ENCODE data around the gene CFD.
A peak's percentile ranks its signal among the peaks of the same experiment; 100 is the strongest.
"Not testable (repeated sequence)": the region's sequence is repeated elsewhere in the genome, so short reads cannot be mapped to it uniquely, and the experiment has no call there.

CFD gene

DNA sequence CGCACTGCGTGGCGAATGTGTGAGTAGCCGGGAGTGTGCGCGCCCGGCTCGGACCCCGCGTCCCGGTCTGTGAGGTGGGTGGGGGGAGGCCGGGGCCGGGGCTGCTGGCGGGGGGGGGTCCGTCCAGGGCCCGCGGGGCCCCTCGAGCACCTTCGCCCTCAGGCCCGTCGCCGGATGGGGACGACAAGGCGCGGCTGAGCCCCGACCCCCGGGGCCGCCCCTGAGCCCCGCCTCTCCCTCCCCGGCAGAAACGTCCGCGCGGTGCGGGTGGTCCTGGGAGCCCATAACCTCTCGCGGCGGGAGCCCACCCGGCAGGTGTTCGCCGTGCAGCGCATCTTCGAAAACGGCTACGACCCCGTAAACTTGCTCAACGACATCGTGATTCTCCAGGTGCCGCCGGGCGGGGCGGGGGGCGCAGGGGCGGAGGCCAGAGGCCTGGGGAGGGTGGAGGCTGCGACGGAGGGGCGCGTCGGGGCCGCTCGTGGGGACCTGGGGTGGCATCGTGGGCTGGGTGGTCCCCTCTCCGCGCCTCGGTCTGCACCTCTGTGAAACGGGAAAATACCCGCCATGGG lies 6.4 kb upstream of the CFD start:
- DNase-seq = no peak

DNA sequence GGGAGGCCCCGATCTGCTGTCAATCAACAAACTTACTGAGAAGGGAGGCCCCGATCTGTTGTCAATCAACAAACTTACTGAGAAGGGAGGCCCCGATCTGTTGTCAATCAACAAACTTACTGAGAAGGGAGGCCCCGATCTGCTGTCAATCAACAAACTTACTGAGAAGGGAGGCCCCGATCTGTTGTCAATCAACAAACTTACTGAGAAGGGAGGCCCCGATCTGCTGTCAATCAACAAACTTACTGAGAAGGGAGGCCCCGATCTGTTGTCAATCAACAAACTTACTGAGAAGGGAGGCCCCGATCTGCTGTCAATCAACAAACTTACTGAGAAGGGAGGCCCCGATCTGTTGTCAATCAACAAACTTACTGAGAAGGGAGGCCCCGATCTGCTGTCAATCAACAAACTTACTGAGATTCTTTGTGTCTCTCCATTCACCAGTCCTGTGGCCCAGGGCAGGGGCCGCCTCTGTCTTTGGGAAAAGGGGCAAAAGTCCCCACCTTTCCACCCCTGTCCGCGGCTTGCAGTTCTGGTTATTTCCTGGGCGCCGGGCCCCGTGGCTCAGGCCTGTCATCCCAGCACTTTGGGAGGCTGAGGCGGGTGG lies 5.7 kb upstream of the CFD start:
- not testable (repeated sequence) for DNase-seq

DNA sequence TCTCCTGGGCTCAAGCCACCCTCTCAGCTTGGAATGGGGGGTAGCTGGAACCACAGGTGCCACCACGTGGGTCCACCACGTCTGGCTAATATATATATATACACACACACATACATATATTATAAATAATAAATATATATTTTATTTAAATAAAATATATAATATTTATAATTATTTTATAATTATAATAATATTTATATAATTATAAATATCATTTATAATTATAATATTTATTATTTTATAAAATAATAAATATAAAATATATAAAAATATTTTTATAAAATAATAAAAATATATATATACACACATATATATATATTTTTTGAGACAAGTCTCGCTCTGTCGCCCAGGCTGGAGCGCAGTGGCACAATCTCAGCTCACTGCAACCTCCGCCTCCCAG lies 4.9 kb upstream of the CFD start:
- no peak for DNase-seq

DNA sequence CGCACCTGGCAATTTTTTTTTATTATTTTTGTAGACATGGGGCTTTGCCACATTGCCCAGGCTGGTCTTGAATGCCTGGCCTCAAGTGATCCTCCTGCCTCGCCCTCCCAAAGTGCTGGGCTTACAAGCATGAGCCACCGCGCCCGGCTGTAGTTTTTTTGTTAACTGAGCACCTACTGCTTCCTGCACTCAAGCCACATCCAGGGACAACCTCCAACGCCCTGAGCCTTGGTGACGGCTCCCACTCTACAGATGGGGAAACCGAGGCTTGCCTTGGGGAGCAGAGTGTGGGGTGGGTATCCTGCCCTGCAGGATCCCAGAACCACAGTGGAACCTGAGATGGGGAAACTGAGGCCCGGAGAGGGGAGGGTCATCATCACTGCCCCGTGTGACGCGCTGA lies 4.3 kb upstream of the CFD start:
- no peak for DNase-seq

DNA sequence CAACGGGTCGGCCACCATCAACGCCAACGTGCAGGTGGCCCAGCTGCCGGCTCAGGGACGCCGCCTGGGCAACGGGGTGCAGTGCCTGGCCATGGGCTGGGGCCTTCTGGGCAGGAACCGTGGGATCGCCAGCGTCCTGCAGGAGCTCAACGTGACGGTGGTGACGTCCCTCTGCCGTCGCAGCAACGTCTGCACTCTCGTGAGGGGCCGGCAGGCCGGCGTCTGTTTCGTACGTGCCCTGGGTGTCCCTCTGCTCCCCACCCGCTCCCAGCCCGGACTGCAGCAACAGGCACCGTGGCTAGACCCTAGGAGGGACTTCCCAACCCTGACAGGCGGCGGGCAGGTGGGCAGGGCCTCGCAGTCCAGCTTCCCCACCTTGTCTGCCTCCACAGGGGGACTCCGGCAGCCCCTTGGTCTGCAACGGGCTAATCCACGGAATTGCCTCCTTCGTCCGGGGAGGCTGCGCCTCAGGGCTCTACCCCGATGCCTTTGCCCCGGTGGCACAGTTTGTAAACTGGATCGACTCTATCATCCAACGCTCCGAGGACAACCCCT lies 3.8 kb upstream of the CFD start:
- DNase-seq = no peak

DNA sequence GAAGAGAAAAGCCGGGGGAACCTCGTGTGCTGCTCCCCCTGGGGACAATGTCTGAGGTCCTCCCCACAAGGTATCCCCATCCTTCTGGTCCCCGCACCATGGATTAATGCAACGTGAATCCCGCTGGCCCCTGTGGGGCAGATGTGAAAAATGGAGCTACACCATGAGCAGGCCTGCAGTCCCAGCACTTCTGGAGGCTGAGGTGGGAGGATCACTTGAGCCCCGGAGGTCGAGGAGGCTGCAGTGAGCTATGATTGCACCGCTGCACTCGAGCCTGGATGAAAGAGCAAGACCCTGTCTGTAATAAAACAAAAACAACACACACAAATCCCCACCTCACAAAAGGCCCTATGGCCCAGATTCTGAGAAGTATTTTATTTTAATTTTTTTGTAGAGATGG lies 1.2 kb upstream of the CFD start:
- DNase-seq = no peak

DNA sequence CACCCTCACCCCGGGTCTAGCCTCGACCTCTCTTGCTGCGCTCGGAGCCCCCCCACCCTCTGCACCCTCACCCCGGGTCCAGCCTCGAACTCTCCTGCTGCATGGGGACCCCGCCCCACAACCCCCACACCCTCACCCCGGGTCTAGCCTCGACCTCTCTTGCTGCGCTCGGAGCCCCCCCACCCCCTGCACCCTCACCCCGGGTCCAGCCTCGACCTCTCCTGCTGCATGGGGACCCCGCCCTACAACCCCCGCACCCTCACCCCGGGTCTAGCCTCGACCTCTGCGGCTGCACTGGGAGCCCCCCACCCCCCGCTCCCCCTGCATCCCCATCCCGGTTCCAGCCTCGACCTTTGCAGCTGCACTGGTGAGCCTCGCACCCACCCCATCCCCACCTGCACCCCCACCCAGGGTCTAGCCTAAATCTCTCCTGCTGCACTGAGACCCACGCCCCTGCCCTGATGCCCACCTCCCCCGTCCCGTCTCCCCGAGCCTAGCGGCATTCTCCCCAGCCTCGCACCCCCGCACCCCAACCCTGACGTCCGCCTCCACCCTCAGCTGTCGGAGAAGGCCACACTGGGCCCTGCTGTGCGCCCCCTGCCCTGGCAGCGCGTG lies 1.8 kb downstream of the CFD start:
- no peak for DNase-seq

DNA sequence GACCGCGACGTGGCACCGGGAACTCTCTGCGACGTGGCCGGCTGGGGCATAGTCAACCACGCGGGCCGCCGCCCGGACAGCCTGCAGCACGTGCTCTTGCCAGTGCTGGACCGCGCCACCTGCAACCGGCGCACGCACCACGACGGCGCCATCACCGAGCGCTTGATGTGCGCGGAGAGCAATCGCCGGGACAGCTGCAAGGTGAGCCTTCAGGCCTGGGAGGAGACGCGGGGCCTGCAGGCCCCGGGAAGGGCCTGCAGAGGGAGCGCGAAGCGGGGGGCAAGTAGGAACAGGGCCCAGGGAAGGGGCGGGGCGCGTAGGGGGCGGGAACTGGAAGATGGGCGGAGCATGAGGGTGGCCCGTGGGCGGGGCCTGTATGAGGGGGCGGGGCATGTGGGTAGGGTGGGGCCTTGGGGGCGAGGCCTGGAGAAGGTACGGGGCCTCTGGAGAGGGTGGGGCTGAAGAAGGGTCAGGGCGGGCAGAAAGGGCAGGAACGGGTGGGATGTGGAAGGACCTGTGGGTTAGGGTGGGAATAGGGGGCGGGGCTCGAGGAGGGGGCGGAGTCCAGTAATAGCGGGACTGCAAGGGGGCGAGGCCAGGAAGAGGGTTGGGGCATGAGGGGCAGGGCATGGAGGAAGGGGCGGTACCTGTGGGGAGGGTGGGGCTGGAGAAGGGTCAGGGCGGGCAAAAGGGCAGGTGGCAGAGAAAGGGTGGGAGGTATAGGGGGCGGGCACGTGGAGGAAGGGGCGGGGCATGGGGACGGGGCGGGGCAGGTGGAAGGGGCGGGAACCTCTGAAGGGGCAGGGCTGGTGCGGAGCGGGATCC lies 2.5 kb downstream of the CFD start:
- peak; percentile 75 for DNase-seq

DNA sequence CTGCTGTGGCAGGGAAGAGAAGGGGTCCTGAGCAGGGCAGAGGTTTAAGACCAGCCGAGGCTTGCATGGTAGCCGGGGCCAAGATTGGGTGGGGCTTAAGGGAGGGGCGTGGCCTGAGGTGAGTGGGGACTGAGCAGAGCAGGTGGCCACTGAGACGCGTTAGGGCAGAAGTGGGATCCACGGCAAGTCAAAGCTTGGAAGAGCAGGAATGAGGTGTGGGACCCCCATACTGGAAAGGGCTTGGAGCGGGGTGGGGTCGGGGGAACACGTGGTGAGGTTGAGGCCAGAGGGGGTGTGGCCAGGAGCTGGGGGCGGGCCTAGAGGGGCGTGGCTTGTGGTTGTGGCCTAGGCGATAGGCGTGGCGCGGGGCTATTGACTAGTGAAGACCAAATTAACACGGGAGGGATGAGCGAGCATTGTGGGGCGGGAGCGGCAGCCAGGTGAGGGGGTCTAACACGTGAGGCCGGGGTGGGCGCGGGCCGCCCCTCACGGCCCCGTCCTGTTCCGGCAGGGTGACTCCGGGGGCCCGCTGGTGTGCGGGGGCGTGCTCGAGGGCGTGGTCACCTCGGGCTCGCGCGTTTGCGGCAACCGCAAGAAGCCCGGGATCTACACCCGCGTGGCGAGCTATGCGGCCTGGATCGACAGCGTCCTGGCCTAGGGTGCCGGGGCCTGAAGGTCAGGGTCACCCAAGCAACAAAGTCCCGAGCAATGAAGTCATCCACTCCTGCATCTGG lies 3.3 kb downstream of the CFD start:
- peak; percentile 79 for DNase-seq

DNA sequence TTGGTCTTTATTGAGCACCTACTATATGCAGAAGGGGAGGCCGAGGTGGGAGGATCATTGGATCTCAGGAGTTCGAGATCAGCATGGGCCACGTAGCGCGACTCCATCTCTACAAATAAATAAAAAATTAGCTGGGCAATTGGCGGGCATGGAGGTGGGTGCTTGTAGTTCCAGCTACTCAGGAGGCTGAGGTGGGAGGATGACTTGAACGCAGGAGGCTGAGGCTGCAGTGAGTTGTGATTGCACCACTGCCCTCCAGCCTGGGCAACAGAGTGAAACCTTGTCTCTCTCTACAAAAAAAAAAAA lies 3.8 kb downstream of the CFD start:
- no peak for DNase-seq

DNA sequence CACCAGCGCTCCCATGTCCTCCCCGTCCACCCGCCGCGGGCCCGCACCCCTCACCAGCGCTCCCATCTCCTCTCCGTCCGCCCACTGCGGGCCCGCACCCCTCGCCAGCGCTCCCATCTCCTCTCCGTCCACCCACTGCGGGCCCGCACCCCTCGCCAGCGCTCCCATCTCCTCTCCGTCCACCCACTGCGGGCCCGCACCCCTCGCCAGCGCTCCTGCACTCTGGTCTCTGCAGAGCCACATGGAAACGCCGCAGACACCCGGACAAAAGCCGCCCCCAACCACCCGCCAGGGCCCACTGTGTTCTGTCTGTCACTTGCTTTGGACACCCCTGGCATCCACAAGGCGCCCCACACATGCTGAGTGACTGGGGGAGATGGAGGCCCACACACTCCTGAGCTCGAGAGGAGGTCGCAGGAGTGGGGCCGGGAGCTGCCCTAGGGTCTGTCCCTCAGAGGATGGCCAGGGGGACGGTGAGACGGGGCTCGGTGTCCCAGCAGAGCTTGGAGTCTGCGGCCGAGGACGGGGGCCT lies 7.4 kb downstream of the CFD start:
- DNase-seq = no peak

DNA sequence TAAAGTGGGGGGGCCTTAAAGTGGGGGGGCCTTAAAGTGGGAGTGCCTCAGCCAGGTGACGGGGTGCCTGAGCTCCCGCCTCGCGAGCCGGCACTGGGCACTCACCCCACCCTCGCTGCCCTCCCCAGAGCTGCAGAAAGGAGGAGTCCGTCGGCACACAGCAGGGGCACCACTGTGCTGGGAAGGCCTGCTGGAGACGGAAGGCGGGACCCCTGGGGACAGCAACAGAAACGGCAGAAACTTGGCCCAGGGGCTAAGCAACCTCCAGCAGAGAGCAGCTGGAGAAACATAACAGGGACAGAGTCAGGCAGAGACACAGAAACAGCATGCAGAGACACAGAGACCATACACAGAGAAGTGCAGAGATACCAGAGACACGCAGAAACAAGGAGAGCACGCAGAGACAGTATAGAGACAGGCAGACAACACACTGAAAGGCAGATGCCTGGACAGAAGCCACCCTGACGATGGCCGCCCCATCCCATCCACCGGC lies 7.9 kb downstream of the CFD start:
- DNase-seq = no peak

DNA sequence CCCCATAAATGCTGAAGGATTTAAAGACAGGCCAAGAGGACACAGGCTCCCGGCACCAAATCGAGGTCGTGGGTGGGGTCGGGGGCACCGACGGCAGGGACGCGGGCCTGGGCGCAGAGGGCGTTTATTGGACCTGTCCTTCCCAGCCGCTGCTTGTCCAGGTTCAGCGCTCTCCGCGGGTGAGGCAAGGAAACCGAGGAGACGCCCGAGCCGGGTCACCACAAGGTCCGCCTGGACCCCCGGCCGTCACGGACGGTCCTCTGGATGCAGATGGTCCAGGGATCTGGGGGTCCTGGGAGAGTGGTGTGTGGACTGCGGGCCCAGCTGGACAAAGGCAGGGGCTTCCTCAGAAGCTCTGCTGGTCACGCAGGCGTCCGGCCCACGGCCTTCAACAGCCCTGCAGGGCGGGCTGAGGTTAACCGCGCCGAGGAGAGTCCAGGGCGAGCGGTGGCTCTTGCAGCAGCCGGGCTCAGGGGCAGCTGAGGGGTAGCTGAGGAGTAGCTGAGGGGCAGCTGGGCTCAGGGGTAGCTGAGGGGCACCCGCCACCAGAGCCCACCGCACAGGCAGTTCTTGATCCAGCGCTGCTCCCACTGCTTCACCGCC lies 8.5 kb downstream of the CFD start:
- DNase-seq = no peak

DNA sequence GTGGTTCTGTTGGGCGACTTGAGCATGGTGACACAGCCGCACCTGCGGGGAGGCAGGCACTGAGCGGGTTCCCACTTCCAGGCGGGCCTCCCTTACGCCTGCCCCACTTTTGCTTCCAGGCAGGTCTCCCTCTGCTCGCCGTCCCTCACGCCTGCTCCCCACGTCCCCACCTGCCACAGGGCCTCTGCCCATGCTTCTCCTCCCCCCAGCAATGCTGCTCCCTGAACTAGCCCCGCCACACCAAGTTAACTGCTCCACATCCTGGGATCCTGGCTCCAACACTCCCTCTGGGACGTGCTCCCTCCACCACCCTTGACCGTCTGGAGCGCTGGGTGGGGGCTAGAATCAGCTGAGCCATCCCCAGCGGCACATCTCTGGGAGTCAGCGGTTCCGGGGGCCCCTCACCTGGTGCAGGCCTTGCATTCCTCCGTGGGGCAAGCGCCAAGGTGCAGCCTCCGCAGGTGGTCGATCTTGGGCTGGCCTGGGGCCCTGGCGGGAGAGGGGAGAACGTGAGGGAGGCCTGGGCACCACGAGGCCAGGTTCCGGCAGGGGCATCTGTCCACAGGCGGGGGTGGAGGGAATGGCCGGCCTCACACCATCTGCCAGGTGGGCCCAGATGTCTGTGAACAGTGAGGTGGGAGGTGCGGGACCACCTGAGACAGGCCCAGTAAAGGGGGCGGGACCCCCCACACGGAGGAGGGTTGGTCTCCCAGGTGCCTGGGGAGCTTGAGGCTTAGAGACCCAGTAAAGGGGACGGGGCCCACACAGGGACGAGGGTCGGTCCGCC lies 9.2 kb downstream of the CFD start:
- no peak for DNase-seq

DNA sequence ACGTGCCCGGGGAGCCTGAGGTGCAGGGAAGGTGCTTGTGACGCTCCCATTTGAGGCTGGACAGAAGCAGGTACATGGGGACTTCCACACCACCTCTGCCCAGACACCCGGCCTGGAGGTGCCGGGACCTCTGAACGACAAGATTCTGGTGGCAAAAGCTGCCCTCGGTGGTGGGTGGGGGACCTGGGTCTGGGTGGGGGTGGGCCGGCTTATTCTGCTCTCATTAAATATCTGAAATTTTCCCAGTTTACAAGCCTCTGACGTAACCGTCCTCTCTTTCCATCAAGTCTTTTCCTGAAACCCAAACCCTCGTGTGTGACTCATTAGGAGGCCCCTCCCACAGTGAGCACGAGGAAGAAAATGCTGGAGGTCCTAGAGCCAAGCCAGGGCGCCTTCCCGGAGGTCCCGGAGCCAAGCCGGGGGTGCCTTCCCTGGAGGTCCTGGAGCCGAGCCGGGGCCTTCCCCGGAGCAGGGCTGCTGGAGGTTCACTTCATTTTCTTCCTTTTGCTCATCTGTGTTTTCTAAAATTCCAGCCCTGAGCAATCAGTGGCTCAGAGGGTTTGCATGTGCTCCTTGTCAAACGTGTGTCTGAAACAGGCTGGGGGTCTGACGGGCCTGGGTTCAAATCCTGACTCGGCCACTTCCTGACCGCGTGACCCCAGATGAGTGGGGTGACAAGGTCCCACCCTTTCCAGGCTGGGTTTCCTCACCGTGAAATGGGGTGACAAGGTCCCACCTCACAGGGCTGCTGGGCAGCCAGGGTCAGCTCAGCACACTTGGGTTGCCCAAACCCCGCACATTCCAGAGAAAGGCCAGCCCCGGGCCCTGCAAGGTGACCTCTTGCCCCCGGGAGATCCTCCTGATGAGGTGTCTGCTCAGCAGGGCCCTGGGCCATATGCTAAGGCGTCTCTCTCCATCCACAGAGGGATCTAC lies 10.0 kb downstream of the CFD start:
- DNase-seq = no peak

DNA sequence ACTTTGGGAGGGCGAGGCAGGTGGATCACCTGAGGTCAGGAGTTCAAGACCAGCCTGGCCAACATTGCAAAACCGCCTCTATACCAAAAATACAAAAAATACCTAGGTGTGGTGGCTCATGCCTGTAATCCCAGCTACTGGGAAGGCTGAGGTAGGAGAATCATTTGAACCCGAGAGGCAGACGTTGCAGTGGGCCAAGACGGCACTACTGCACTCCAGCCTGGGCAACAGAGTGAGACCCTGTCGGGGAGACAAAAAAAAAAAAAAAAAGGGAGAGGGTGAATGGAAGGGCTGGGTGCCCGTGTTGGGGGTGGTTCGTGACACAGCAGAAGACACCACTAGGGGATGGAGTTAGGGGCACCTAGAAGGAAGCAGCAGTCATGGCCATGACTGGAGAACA lies 10.8 kb downstream of the CFD start:
- no peak for DNase-seq

DNA sequence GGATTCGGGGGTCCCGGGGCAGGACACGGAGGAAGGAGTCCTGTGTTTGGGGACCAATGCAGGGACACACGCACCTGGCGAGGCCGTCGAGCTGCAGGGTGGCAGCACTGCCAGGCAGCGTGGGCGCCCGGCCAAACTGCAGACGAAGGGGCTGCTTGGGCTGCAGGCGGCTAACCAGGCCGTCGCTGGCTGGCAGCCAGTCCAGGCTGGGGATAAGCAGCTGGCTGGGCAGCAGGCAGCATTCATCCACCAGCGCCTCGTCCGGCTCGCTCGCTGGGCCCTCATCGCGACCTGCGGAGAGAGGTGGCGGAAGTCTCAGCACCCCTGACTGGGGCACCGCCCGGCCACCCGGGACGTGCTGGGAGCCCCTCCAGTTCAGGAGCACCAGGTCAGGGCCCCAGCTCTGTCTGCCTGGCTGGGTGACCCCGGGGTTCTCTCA lies 11.5 kb downstream of the CFD start:
- DNase-seq = no peak

DNA sequence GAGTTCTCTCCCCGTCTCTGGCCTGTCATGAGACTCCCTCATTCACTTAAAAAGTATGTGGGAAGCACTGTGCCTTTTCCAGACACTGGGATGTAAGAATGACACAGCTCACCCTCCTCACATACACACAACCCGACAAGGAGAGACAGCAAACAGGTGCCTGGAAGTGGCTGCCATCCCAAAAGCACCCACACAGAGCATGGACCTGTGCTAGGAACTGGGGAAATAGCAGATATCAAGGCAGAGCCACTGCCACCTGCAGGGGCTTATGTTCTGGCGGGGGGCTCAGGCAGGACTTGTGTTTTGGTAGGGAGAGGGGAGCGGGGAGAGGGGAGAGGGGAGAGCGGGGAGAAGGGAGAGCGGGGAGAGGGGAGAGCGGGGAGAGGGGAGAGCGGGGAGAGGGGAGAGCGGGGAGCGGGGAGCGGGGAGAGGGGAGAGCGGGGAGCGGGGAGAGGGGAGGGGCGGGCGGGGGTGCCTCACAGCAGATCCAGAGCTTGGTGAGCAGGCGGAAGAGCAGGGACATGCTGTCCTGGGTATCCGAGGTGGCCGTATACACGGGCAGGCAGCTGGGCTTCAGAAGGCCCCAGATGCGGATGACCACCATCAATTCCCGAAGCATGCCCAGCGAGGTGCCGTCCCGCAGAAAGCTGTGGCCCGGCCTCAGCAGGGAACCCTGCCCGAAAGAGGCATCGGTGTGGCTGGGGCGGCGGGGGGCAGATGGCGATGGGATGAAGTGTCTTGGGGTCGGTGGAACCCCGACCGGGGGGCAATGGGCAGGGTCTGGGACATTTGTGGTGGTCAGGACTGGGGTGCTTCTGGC lies 12.2 kb downstream of the CFD start:
- DNase-seq = no peak

DNA sequence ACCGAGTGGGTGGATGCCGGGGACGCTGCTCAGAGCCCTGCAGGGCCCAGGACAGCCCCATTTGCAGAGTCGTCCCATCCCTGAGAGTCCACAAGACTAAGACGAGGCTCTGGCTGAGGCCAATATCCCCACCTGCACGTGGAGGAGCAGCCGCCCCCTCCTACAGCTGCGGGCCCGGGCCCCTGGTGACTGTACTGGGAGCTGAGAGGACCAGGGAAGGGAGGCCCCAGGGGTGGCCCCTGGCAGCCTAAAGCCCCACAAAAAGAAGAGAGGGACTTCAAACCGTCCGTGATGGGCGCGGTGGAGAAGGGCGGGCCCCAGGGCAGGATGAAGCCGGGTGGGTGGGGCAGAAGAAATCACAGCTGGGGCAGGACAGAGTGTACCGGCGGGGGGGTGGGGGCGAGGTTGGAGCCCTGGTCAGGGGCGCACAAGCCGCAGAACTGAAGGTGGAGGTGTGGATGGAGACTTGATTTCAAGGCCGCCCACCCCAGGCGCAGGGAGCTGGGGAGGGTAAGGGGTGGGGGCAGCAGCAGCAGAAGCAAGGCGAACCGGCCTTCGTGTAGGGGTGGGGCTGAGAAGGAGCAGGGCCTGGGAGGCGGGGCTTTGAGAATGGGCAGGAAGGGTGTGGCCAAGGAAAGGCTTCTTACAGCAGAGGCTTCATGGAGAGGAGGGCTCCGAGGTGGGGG lies 12.9 kb downstream of the CFD start:
- DNase-seq = peak; percentile 91
